Measurements from ENCODE around the gene CD59. TPM values are rescaled to one million over a fixed set of nuclear protein-coding genes. Genes with fewer than 3 reads are reported as not detected.
A peak's percentile ranks its signal among the peaks of the same experiment; 100 is the strongest.

The CD59 gene
- total RNA-seq, 1 donor from 2014 or later = 789 TPM

DNA sequence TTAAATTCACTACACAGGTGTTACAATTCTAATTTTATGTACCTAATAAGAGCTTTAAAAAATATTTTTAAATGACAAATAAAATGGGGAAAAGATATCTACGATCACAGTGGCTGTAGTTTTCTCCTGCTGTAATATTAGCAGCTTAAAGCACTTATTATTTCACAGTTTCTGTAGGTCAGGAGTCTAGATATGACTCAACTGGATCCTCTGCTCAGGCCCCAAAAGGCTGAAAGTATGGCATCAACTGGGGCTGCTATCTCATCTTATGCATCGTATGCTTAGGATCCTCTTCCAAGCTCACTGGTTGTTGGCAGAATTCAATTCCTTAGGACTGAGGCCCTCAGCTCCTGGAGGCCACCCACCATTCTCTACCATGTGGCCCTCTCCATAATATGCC is 25.2 kb upstream of the CD59 start:
- H3K4me1 ChIP-seq = no peaks in the 10 kb centered on the region
- no peaks in the 10 kb centered on the region for H3K27me3 ChIP-seq (ENCODE audit: low read depth)
- H3K4me3 ChIP-seq = no peak overlapping the region
- TF ChIP-seq, protein P1, sequence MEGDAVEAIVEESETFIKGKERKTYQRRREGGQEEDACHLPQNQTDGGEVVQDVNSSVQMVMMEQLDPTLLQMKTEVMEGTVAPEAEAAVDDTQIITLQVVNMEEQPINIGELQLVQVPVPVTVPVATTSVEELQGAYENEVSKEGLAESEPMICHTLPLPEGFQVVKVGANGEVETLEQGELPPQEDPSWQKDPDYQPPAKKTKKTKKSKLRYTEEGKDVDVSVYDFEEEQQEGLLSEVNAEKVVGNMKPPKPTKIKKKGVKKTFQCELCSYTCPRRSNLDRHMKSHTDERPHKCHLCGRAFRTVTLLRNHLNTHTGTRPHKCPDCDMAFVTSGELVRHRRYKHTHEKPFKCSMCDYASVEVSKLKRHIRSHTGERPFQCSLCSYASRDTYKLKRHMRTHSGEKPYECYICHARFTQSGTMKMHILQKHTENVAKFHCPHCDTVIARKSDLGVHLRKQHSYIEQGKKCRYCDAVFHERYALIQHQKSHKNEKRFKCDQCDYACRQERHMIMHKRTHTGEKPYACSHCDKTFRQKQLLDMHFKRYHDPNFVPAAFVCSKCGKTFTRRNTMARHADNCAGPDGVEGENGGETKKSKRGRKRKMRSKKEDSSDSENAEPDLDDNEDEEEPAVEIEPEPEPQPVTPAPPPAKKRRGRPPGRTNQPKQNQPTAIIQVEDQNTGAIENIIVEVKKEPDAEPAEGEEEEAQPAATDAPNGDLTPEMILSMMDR (IDR thresholded peaks at IDR 0.05; ENCODE audit: borderline replicate concordance) = no peak
- no peak for DNase-seq
- intact Hi-C loops (cut with micrococcal nuclease) = no loop called here
- no peak overlapping the region for H3K27ac ChIP-seq (replicated peaks)
- peaks cover 16% of the 10 kb centered on the region for H3K9me3 ChIP-seq (replicated peaks)
- peaks cover 92% of the 10 kb centered on the region for H3K36me3 ChIP-seq

DNA sequence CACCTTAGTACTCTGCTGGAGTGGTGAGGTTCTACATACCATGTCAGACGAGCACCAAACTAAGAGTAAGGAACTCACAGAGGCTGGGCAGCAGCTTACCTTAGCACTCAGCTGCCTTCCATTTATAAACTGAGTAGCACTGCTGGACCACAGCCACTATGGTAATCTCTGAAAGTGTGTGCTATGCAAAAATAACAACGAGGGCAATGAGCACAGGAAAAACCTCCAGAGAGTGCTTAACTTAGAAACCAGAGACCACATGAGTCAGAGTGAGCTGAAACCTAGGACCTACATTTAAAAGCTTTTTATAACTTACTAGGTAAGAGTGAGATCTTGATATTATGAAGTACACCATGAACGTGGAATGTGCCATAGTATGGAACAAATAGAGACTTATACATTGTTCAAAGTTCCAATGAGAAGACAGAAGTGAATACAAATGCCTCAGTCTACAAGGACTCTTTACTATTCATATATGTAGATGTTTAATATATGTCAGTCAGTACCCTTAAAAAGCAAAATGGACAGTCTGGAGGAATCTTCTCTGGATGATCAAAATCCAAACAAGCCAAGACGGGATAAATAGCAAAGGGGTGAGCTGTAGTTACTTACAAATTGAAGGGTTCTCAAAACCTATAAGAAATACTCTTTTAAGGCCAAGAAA is 17.2 kb upstream of the CD59 start:
- peak overlapping the region; percentile 73 for H3K27ac ChIP-seq (replicated peaks)
- peak overlapping the region; percentile 47 for H3K4me3 ChIP-seq
- H3K9me3 ChIP-seq (replicated peaks) = no peaks in the 10 kb centered on the region
- intact Hi-C loops (cut with micrococcal nuclease) = no loop called here
- H3K4me1 ChIP-seq = peaks cover 24% of the 10 kb centered on the region
- TF ChIP-seq, protein P1 (IDR thresholded peaks at IDR 0.05; ENCODE audit: borderline replicate concordance) = no peak
- peaks cover 81% of the 10 kb centered on the region for H3K36me3 ChIP-seq
- no peak for DNase-seq
- no peaks in the 10 kb centered on the region for H3K27me3 ChIP-seq (ENCODE audit: low read depth)

GRCh38 chr11:33751878-33752277 is 15.7 kb upstream of the CD59 start:
- TF ChIP-seq, protein P1 (IDR thresholded peaks at IDR 0.05; ENCODE audit: borderline replicate concordance) = no peak

DNA sequence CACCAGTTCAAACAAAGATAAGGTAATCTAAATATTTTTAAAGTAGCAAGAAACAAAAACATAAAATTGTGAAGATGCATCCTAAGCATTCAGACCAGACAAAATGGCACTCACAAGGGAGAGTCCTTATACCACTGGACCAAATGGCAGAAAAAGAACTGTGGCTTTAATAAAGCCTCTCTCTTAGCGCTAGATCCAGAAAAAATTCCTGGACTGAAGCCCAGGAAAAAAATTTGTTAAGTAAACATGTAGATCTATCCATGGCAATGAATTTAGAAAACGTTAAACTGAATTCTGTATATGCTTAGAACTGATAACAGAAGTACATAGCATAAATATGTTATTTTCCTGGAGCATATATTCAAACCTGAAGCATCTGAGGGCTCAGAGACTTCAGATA is 11.8 kb upstream of the CD59 start:
- TF ChIP-seq, protein P1 (IDR thresholded peaks at IDR 0.05; ENCODE audit: borderline replicate concordance) = no peak
- intact Hi-C loops (cut with micrococcal nuclease) = no loop called here
- DNase-seq = no peak

More at GRCh38 chr11:33751878-33752277, 15.7 kb upstream of the CD59 start:
- no peaks in the 10 kb centered on the region for H3K27me3 ChIP-seq (ENCODE audit: low read depth)
- H3K4me3 ChIP-seq = no peak overlapping the region
- intact Hi-C loops (cut with micrococcal nuclease) = no loop called here
- no peak for DNase-seq
- no peaks in the 10 kb centered on the region for H3K9me3 ChIP-seq (replicated peaks)
- H3K36me3 ChIP-seq = peaks cover 78% of the 10 kb centered on the region
- peak overlapping the region; percentile 73 for H3K27ac ChIP-seq (replicated peaks)
- peaks cover 30% of the 10 kb centered on the region for H3K4me1 ChIP-seq

GRCh38 chr11:33743291-33743690 is 7.1 kb upstream of the CD59 start:
- Histone ChIP-seq H3K36me3 (peaks cover 33% of the 10 kb centered on the region), H3K9me3 (replicated peaks) (no peaks in the 10 kb centered on the region), H3K27me3 (ENCODE audit: low read depth) (no peaks in the 10 kb centered on the region), H3K27ac (replicated peaks) (peak overlapping the region; percentile 37), H3K4me1 (peaks cover 44% of the 10 kb centered on the region), H3K4me3 (no peak overlapping the region)
- no peak for DNase-seq
- intact Hi-C loops (cut with micrococcal nuclease) = loop anchor here (5.0 kb wide), 1 partner anchor 381 kb away; no protein-coding TSS in a partner anchor
- TF ChIP-seq, protein P1 (IDR thresholded peaks at IDR 0.05; ENCODE audit: borderline replicate concordance) = no peak

More for the DNA sequence above, 11.8 kb upstream of the CD59 start:
- Histone ChIP-seq H3K4me1 (peaks cover 51% of the 10 kb centered on the region), H3K27me3 (ENCODE audit: low read depth) (no peaks in the 10 kb centered on the region), H3K9me3 (replicated peaks) (no peaks in the 10 kb centered on the region), H3K36me3 (peaks cover 57% of the 10 kb centered on the region), H3K4me3 (no peak overlapping the region), H3K27ac (replicated peaks) (peak overlapping the region; percentile 59)

All from left ventricle myocardium inferior (tissue), 1 donor.